HG03045 (cell line): ENCODE measurements around the gene NOM1.
"Not testable (repeated sequence)": the region's sequence is repeated elsewhere in the genome, so short reads cannot be mapped to it uniquely, and the experiment has no call there.

Source experiments
- ATAC-seq: cut with Tn5 transposase; IDR thresholded peaks from one replicate; pipeline ENCODE4 v1.9.1; 2021; ENCODE audit warnings: mild to moderate bottlenecking, moderate library complexity; ENCODE audit not compliant: unreplicated experiment

The NOM1 gene

DNA sequence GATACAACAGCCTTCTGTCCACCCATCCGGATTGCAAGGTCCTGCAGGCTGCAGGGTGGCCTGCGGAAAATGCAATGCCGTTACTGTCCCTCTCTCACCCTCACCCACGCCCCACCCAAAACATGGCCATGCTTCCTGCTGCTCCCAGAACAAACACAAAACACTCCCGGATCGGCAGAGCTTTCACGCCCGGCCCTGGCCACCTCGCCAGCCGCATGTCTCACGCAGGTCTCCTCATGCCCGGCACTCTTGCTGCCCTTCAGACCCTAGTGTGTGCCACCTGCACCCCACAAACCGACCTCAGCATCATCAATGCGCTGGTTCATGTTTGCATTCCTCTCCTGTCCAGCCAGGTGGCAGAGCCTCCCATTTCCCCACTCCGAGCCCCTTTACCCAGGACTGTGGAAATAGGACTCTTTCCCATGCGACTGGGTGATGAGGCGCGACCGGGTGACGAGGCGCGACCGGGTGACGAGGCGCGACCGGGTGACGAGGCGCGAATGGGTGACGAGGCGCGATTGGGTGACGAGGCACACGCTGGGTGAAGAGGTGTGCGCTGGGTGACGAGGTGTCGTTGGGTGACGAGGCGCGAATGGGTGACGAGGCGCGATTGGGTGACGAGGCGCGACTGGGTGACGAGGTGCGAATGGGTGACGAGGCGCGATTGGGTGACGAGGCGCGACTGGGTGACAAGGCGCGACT, 8.9 kb upstream of the NOM1 start:
- ATAC-seq = no peak

DNA sequence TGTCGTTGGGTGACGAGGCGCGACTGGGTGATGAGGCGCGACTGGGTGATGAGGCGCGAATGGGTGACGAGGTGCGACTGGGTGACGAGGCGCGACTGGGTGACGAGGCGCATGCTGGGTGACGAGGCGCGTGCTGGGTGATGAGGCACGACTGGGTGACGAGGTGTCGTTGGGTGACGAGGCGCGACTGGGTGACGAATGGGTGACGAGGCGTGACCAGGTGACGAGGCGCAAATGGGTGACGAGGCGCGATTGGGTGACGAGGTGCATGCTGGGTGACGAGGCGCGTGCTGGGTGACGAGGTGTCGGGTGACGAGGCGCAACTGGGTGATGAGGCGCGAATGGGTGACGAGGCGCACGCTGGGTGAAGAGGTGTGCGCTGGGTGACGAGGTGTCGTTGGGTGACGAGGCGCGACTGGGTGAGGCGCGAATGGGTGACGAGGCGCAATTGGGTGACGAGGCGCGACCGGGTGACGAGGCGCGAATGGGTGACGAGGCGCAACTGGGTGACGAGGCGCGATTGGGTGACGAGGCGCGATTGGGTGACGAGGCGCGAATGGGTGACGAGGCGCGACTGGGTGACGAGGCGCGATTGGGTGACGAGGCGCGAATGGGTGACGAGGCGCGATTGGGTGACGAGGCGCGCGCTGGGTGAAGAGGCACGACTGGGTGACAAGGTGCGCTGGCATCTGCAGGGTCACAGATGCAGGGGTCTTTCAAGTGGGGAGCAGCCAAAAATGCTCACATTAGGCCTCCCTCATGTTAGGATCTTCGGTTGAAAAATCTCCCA, 7.9 kb upstream of the NOM1 start:
- ATAC-seq = no peak

DNA sequence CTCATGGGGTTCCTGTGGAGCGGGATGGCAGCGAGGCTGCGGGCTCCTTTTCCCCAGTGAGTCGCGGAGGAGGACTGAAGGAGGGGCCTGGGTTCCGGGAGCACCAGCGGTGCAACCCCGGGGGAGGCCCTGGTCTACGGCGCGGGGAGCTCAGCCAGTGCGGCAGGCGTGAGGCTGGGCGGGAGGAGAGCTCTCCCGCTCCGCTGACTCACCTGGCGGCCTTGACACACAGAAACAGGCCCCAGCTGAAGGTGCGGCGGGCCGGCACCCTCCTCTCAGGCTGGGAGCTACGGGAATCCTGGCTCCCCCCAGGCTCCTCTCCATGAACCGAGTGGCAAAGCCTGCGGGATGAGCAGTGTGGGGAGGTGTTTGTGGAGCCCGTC, 6.8 kb upstream of the NOM1 start:
- ATAC-seq = no peak

DNA sequence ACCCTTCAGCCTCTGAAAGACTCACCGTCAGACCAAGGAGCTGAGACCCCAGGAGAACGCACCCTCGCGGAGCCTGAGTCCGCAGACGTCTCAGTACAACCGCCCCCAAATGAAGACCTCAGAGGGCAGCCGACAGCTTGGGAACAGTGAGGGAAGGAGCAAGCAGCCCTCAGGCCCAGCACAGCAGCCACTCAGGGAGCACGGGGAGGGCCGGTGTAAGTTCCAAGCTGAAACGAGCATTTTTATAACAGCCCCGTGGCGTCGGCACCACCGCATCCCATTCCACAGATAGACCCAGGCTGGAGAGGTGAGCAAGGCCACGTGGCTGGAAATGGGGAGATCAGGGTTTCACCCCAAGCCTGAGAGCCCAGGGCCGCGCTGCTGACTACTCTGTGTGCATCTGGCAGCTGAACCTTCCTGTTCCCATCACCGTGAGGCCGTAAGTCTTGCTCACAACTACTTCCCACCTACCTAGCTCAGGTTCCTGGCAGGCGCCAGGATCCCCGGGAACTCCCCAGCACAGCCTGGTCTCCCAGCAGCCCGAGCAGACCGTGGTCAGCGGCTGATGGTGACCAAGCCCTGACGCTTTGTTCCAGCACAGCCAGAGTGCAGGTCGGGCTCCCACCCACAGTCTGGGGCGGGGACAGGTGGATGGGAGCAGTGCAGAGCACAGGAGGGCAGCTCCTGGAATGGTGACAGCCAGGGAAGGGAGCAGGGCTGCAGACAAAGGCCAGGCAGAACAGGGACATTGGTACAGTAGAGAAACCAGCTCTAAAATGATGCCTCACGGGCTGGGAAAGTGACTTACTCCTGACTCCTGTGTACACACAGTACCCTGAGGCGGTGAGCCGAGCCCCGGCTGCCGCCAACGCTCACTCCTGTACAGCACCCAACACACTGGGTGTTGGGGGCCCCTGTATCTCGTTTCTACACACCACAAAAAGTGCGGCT, 6.1 kb upstream of the NOM1 start:
- ATAC-seq = no peak

DNA sequence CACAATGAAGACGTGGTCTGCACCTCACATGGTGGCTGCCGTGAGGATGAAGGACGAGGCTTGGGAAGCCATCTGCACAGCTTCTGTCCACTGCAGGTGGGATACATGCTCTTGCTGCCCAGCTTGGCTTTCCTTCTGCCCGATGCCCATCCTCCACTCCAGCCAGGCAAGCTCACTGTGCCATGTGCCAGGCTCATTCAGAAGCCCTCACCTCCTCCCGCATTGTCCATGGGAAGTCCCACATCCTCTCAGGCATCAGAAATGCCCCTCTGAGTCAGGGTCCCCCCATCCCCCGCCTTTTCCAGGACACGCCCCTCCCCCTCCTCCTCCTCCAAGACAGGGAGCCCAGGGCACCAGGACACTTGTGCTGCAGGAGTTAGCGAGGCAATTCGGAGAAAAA, 4.6 kb upstream of the NOM1 start:
- no peak for ATAC-seq

DNA sequence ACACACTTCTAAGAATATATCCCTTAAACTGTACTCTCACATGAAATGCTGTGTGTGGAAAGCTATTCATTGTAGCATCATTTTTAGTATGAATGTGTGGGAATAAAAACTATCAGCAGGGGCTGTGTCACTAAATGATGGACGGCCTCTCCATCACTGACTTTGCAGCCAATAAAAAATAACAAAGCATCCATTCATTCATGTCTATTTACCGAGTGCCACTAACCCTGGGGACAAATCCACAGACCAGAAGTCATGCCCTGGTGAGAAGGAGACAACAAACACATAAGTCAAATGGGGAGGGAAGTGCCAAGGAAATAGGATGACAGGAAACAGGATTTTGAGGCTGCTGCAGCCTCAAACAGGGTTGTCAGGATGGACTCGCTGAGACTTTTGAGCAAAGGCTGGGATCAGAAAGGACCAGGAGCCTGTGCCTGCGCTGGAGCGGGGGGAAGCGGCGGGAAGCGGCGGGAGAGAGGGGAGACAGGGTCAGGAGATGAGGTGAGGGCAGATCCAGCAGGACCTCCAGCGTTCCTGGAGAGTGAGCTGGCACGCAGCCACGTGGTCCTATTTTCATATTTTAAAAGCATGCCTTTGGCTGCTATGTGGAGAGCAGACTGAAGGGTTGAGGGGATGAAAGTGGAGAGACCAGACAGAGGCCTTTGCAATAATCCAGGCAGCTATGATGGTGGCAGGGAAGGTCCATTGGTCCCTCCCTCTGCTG, 2.2 kb upstream of the NOM1 start:
- no peak for ATAC-seq

DNA sequence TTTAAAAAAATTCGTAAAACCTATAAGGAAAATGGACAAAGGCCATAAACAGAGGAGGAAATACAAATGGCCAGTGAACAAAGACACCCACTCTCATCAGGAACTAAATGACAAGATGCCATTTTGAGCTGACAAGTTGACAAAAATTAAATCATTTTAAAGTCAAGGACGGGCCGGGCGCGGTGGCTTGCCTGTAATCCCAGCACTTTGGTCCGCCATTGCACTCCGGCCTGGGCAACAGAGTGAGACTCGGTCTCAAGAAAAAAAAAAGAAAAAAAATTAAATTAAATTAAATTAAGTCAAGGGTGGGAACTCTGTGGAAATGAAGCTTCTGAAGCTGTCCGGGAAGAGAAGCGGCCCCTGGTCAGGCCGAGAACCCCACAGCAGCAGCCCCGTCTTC, 1.2 kb upstream of the NOM1 start:
- no peak for ATAC-seq

DNA sequence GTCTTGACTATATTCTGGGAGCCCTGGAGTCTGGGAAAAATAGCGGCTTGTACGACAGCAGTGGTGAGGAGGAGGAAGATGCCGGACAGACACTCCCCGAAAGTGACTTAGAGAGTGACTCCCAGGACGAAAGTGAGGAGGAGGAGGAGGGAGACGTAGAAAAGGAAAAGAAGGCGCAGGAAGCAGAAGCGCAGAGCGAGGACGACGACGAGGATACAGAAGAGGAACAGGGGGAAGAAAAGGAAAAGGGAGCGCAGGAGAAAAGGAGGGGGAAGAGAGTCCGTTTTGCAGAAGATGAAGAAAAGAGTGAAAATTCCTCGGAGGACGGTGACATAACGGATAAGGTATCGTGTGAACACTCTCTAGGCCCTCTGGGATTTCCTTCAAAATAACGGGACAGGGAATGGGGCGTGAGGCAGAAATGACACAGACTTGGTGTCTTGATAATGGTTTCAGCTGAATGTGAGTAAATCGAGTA, 908 bp downstream of the NOM1 start:
- no peak for ATAC-seq

DNA sequence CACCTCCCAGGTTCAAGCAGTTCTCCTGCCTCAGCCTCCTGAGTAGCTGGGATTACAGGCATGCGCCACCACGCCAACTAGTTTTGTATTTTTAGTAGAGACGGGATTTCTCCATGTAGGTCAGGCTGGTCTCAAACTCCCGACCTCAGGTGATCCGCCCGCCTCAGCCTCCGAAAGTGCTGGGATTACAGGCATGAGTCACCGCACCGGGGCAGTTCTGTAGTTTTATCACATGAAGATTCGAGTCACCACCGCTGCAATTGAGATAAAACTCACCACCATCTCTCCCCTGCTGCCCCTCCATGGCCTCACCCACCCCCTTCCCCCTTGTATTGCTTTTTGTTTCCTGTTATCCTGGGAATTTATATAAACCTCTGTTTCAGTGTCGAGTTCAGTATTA, 3.7 kb downstream of the NOM1 start:
- not testable (repeated sequence) for ATAC-seq

DNA sequence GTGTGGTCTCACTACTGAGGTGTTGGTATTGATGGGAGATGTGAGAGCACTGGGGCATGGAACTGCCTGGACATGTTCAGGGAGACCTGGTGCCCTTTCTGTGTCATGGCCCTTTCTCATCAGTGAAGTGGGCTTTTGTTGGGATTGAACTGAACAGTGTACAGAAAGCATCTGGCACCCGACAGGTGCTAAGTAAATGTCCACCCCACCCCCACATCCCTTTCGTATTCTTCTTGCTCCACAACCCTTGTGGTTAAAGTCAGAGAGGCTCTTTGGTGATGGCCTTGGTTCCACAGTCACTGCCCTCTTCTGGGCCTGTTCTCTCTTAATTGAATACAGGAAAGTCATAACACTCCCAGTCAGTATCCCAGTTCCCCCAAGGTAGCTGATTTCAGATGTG, 5.4 kb downstream of the NOM1 start:
- ATAC-seq = no peak

DNA sequence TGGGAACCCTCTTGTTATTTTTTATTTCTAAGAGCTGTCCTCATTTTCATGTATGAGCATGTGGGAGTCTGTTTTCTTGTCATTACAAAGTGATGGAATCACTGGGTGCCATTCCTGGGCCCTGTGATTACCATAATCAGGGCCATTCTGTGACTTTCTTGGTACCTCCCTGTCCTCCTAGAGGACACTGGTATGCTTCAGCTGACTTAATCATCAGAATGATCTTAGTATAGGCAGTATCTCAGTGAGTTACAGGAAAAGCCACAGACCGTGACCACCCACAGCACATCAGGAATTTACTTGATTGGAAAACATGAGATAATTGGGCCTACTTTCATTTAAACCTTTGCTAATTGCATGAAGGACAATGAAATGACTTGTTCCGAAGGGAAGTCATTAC, 7.2 kb downstream of the NOM1 start:
- ATAC-seq = no peak

DNA sequence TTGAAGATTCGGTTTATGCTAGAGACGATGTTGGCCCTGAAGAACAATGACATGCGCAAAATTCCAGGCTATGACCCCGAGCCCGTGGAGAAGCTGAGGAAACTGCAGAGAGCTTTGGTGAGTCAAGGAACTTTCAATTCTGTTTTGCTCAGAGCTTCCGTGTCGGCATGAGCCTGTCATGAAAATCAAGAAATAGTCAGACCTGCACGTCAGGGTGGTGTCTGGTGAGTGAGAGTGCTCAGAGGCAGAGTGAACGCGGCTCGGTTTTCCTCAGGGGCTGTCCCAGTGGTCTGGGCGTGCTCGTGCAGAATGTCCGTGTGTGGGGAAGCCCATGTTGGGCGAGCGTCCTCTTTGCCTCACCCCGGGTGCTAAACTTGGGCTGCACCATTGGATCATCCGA, 12.6 kb downstream of the NOM1 start:
- no peak for ATAC-seq

DNA sequence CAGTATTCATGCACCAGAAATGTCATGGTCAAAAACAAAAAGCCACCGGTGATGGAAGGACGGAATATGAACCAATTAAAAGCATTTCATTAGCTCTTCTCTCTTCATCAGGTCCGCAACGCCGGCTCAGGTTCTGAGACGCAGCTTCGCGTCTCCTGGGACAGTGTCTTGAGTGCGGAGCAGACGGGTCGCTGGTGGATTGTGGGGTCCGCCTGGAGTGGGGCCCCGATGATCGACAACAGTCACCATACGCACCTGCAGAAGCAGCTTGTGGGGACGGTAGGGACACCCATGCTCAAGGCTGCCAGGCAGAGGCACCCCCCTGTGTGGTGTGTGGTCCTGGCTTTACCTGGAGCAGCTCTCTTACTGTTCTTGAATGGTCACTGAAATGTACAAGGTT, 13.4 kb downstream of the NOM1 start:
- ATAC-seq = no peak

DNA sequence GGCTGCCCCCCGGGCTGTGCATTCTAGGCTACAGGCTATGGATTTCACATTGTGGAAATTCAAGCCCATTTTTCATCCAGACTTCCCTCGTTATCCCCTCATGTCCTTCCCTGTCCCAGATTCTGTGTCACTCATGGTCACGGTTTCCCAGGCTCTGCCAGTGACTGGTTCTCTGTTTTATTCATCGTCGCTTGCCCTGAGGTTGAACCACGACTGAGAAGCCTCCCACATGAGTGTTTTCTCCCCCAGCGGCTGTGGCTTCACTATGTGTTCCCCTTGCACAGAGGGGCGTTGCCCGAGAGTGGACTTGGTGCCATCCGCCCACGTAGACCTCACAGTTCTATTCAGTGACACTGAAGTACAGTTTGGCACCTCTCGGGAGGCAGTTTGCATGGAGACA, 14.0 kb downstream of the NOM1 start:
- no peak for ATAC-seq

DNA sequence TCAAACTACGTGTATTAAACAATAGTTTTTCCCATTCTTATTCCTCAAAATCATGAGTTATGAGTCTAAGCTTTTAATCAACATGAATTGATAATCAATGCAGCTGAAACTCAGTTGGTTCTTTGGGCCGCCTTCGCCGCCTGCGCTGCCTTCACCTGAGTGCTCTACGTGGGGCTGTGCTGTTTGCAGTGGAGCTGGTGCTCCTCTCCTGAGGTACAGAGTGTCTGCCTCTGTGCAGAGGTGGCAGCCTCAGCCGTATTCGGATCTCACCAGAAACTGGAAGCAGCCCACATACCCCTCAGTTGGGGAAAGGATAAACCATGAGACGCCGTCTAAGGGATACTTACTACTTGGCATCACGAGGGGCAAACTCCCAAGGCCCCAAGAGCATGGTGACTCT, 15.5 kb downstream of the NOM1 start:
- no peak for ATAC-seq

DNA sequence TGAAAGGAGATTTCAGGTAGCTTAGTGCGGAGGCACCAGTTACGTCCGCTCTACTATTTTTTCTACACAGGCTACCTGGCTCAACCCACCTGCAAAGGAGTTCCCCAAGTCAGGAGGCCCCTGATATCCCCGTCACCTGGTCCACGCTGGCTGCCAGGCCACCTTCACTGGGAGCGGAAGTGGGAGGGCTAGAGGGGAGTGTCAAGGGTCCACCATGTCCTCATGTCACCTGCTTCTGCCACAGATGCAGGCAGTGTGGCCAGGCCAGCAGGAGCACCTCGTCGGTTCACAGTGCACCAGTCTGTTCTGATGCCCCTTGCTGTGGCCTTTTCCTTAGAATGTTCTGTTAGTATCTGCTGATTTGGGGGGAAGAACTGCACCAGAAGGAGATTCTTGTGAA, 16.9 kb downstream of the NOM1 start:
- ATAC-seq = no peak

DNA sequence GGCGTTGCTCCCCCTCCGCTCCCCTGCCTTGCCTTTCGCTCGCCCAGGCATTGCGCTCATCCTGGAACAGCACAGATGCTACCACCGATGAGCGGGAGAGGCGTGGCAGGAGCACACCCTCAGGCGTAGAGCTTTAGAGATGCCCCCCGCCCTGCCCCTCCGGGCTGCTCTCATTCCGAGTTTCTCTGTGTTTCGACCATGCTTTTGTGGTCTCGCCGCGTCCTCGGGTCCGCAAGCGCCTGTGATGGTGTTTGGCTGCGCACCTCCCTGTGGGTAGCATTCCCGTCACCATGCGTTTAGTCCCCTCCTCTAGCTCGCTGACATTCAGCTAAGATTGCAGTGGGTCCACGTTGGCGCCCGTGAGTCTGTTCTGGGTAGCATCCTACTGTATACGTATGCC, 18.7 kb downstream of the NOM1 start:
- ATAC-seq = no peak

DNA sequence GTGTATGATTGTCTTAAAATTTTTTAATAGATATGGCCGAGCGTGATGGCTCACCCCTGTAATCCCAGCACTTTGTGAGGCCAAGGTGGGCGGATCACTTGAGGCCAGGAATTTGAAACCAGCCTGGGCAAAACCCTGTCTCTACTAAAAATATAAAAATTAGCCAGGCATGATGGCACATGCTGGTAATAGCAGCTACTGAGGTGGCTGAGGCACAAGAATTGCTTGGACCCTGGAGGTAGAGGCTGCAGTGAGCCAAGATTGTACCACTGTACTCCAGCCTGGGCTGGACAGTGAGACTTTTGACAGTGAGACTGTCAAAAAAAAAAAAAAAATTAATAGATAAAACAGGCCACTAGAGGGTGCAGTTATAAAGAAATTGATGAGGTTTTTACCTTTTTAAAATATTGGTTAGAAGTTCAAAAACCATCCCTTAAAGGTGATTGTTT, 20.5 kb downstream of the NOM1 start:
- no peak for ATAC-seq

DNA sequence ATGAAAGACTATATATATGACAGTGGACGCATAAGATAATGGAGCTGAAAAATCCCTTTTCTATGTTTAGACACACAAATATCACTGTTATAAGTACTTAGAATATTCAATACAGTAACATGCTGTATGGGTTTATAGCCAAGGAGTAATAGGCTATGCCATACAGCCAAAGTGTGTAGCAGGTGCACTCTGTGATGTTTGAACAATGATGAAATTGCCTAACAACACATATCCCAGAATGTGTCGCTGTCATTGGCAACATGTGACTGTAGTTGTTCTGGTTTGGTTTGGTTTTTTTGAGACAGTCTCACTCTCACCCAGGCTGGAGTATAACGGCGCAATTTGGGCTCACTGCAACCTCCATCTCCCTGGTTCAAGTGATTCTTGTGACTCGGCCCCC, 26.1 kb downstream of the NOM1 start:
- no peak for ATAC-seq

DNA sequence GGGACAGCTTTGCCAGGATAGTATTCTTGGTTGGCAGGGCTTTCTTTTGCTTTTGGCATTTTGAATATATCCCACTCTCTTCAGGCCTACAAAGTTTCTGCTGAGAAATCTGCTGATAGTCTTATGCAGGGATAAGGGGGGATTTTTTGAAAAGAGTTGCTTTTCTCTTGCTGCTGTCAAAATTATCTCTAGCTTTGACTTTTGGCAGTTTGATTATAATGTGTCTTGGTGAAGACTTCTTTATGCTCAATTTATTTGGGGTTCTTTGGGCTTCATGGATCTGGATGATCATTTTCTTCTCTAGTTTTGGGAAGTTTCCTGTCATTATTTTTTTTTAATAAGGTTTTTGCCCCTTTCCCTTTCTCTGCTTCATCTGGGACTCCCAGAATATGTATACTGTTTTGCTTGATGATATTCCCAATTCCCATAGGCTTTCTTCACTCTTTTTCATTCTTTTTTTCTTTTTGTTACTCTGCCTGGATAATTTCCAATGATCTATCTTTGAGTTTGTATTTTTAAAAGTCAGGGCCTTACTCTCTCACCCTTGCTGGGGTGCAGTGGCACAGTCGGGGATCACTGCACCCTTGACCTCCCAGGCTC, 29.6 kb downstream of the NOM1 start:
- ATAC-seq = no peak
